GM12878 (cell line): ENCODE results near the gene WTIP. TPM values are rescaled to one million over a fixed set of nuclear protein-coding genes. Genes with fewer than 3 reads are reported as not detected.

Source experiments
- IKZF1 ChIP-seq: fragments of 450-650 bp; conservative IDR thresholded peaks from 2 replicates; pipeline ENCODE4 v1.6.1; 2017; ENCODE audit warnings: antibody characterized with exemption, mild to moderate bottlenecking
- ZBTB40 ChIP-seq: fragments of 450-650 bp; IDR thresholded peaks from 2 replicates; pipeline ENCODE4 v1.6.1; 2016; ENCODE audit warnings: mild to moderate bottlenecking, moderate library complexity, borderline replicate concordance
- ZNF687 ChIP-seq: fragments of 450-650 bp; IDR thresholded peaks from 2 replicates; pipeline ENCODE4 v1.6.1; 2017; ENCODE audit warnings: mild to moderate bottlenecking, moderate library complexity
- polyA plus RNA-seq, 11 experiments: library from polyadenylated mRNA; depleted of rRNA in 4 of 11; unstranded in 6 of 11; stranded (reverse) in 5 of 11; fragments of >200 nt; fragmentation: Nextera tagmentation in 4 of 11; fragmentation: Illumina TruSeq in 1 of 11; extraction: Ambion mirVana in 4 of 11; extraction: Trizol in 1 of 11; gene quantifications; 1 replicate in 1 of 11; 2 replicates in 10 of 11; pipeline versions ENCODE4 v1.2.1 to v1.2.3, GENCODE V29; 2011 to 2016; ENCODE audit warnings: inconsistent platforms in 2 of 11, missing spikeins in 2 of 11, low read depth in 1 of 11
- total RNA-seq, 4 experiments: library from RNA; depleted of rRNA in 3 of 4; stranded (reverse); fragments of >200 nt in 3 of 4; fragmentation: Illumina TruSeq in 1 of 4; extraction: Trizol in 1 of 4; gene quantifications; 2 replicates each; pipeline versions ENCODE4 v1.2.1 to v1.2.3, GENCODE V29; 2013 to 2021

The WTIP gene
- total and polyA plus RNA-seq, 10 of the 15 experiments (the other 5 are each of a cell fraction or from before 2014, with no cell fraction given): 0.06 to 0.77 (median 0.17) TPM; not detected in 2

GRCh38 chr19:34471906-34472700 is 9.5 kb upstream of the WTIP start (continued):
- no peak for TF ChIP-seq ZBTB40
- no peak for TF ChIP-seq IKZF1
- no peak for TF ChIP-seq ZNF687
